ENCODE results near the gene CCDC148. TPM values are rescaled to one million over a fixed set of nuclear protein-coding genes. Genes with fewer than 3 reads are reported as not detected.

Gene CCDC148
- total and polyA plus RNA-seq, 4 donors, result 0.02 to 0.42 (median 0.31) TPM

GRCh38 chr2:158187908-158188307 lies 268.6 kb downstream of the CCDC148 start:
- no peaks in the 10 kb centered on the region for H3K9me3 ChIP-seq (ENCODE audit: control insufficient read depth in 4 of 4, low read length in 3 of 4)
- TF ChIP-seq YY1 (IDR thresholded peaks at IDR 0.05), result no peak
- peak; percentile 91 for TF ChIP-seq REST (IDR thresholded peaks at IDR 0.05)
- TF ChIP-seq MAX (IDR thresholded peaks at IDR 0.05), result no peak
- TF ChIP-seq RAD21 (IDR thresholded peaks at IDR 0.05), result no peak
- H3K27ac ChIP-seq (ENCODE audit: low read depth in 1 of 2, low read length in 2 of 2), result no peak overlapping the region
- H3K36me3 ChIP-seq (ENCODE audit: control insufficient read depth in 4 of 4, insufficient read depth in 3 of 4, low read depth in 1 of 4, low read length in 3 of 4), result no peaks in the 10 kb centered on the region
- H3K9ac ChIP-seq (ENCODE audit: low read depth in 1 of 2, low read length in 2 of 2), result no peak overlapping the region
- WGBS, result 96% methylated on average over 1 of the region's 1 CpG
- H3K4me3 ChIP-seq (ENCODE audit: low read depth in 1 of 3, low read length in 3 of 3), result no peak overlapping the region
- H3K4me1 ChIP-seq (ENCODE audit: control insufficient read depth in 4 of 4, insufficient read depth in 4 of 4, low read length in 3 of 4), result peaks cover 0 to 10% (median 8%) of the 10 kb centered on the region in 4 donors
- no peaks in the 10 kb centered on the region for H3K27me3 ChIP-seq (ENCODE audit: control insufficient read depth in 4 of 4, insufficient read depth in 4 of 4, low read length in 3 of 4)
- no peak for DNase-seq (ENCODE audit: low spot score)

- Histone ChIP-seq H3K4me1 (ENCODE audit: control insufficient read depth in 4 of 4, insufficient read depth in 4 of 4, low read length in 3 of 4) (peaks cover 0 to 4% (median 3%) of the 10 kb centered on the region in 4 donors), H3K9ac (ENCODE audit: low read depth in 1 of 2, low read length in 2 of 2) (no peak overlapping the region), H3K36me3 (ENCODE audit: control insufficient read depth in 4 of 4, insufficient read depth in 3 of 4, low read depth in 1 of 4, low read length in 3 of 4) (no peaks in the 10 kb centered on the region), H3K27me3 (ENCODE audit: control insufficient read depth in 4 of 4, insufficient read depth in 4 of 4, low read length in 3 of 4) (no peaks in the 10 kb centered on the region), H3K4me3 (ENCODE audit: low read depth in 1 of 3, low read length in 3 of 3) (no peak overlapping the region), H3K9me3 (ENCODE audit: control insufficient read depth in 4 of 4, low read length in 3 of 4) (no peaks in the 10 kb centered on the region), H3K27ac (ENCODE audit: low read depth in 1 of 2, low read length in 2 of 2) (no peak overlapping the region)
- TF ChIP-seq REST (IDR thresholded peaks at IDR 0.05), result no peak
- TF ChIP-seq ZBTB33 (IDR thresholded peaks at IDR 0.05), result no peak
- TF ChIP-seq NR2F2 (IDR thresholded peaks at IDR 0.05), result peak; percentile 23
- no peak for DNase-seq (ENCODE audit: low spot score)
- WGBS, result 94% methylated on average over 3 of the region's 3 CpGs
Measured at GRCh38 chr2:158184556-158185343, 271.8 kb downstream of the CCDC148 start.
